Nephron progenitor cell (in vitro differentiated cells): ENCODE results near the gene CCT3.

Experiments
- DNase-seq: peaks from one replicate; pipeline ENCODE4 v3.0.0; 2021
- H3K27ac Mint-ChIP-seq: 2 replicates; pipeline ENCODE4 v1.8.0; 2021; ENCODE audit warnings: mild to moderate bottlenecking, moderate library complexity, mixed read lengths
- H3K27me3 Mint-ChIP-seq: 2 replicates; pipeline ENCODE4 v1.8.0; 2021; ENCODE audit warnings: mild to moderate bottlenecking, low read depth, mixed read lengths; ENCODE audit not compliant: poor library complexity
- H3K36me3 Mint-ChIP-seq: 2 replicates; pipeline ENCODE4 v1.8.0; 2021; ENCODE audit warnings: low read depth, mixed read lengths
- H3K4me1 Mint-ChIP-seq: 2 replicates; pipeline ENCODE4 v1.8.0; 2021; ENCODE audit warnings: mixed read lengths
- H3K4me3 Mint-ChIP-seq: 2 replicates; pipeline ENCODE4 v1.8.0; 2021; ENCODE audit warnings: mild to moderate bottlenecking, moderate library complexity, mixed read lengths
- H3K9me3 Mint-ChIP-seq: 2 replicates; pipeline ENCODE4 v1.8.0; 2021; ENCODE audit warnings: mild to moderate bottlenecking, moderate library complexity, mixed read lengths
- TF ChIP-seq, protein P1 (sequence below): fragments of 200-600 bp; sonication (generic); IDR thresholded peaks from 2 replicates; pipeline ENCODE4 v1.5.0; 2021; ENCODE audit warnings: antibody characterized with exemption

CCT3 gene

DNA sequence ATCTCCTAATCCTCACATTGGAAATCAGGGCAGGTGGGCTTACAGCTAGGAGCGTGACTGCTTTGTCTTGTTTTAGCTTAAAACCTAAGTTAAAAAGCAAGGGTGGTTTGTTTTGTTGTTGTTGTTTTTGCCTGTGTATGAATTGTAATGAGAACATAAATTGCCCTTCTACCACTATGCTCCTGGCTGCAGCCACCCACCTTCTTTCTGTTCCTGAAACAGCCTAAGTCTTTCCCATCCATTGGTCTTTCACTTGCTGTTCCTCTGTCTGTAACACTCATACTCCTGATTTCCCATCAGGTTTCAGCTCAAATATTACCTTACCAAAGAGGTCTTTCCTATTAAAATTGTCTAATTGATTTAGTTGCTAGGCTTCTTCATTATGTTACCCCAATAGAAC is 54.6 kb downstream of the CCT3 start:
- H3K4me3 Mint-ChIP-seq = peak overlapping the region; percentile 95
- TF ChIP-seq, protein P1, sequence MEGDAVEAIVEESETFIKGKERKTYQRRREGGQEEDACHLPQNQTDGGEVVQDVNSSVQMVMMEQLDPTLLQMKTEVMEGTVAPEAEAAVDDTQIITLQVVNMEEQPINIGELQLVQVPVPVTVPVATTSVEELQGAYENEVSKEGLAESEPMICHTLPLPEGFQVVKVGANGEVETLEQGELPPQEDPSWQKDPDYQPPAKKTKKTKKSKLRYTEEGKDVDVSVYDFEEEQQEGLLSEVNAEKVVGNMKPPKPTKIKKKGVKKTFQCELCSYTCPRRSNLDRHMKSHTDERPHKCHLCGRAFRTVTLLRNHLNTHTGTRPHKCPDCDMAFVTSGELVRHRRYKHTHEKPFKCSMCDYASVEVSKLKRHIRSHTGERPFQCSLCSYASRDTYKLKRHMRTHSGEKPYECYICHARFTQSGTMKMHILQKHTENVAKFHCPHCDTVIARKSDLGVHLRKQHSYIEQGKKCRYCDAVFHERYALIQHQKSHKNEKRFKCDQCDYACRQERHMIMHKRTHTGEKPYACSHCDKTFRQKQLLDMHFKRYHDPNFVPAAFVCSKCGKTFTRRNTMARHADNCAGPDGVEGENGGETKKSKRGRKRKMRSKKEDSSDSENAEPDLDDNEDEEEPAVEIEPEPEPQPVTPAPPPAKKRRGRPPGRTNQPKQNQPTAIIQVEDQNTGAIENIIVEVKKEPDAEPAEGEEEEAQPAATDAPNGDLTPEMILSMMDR = no peak
- no peak for DNase-seq
- peak overlapping the region; percentile 46 for H3K27ac Mint-ChIP-seq
- H3K36me3 Mint-ChIP-seq = peaks cover 5% of the 10 kb centered on the region
- peaks cover 39% of the 10 kb centered on the region for H3K4me1 Mint-ChIP-seq
- H3K27me3 Mint-ChIP-seq = no peaks in the 10 kb centered on the region
- no peaks in the 10 kb centered on the region for H3K9me3 Mint-ChIP-seq

DNA sequence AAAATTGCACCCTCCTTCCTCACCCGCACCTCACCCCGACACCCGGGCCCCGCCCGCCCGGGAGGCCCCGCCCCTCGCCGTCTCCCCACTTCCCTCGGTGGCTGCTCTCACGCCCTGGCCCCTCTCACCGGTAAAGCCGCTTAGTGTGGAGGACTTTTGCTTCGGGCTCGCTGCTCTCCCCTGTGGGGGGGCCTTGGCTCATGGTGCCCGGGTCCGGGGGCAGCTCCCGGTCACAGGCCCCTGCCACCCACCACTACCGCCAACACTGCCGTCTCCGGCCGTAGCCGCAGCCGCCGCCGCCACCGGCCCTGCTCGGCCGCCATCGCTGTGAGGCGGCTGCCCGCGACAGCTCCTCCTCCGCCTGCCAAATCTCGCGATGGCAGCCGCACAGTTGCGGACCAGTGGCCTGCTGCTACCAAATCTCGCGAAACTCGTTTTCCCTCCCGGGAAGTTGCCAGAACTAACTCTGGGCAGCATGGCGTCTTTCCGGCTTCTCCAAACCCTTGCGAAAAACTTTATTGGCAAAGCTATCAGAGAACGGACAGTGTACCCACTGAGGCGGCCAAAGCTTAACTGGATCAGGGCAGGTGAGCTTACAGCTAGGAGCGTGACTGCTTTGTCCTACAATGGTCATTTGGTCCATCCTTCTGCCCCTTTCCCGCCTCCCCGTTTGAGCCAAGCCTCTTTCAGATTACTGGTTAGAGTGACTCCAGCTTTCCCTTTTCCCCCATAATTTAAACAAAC is 55.4 kb downstream of the CCT3 start, which contains the start of gene SMG5:
Gene SMG5, minus strand, starts transcription at position 347 of the 744 bp plus-strand sequence. Its CDS starts 145 bp downstream, at position 202.
- peak within 1 kb of the TSS; percentile 95 for H3K4me3 Mint-ChIP-seq
- H3K27me3 Mint-ChIP-seq = no peaks in the 10 kb centered on the region
- H3K27ac Mint-ChIP-seq = peak within 1 kb of the TSS; percentile 46

DNA sequence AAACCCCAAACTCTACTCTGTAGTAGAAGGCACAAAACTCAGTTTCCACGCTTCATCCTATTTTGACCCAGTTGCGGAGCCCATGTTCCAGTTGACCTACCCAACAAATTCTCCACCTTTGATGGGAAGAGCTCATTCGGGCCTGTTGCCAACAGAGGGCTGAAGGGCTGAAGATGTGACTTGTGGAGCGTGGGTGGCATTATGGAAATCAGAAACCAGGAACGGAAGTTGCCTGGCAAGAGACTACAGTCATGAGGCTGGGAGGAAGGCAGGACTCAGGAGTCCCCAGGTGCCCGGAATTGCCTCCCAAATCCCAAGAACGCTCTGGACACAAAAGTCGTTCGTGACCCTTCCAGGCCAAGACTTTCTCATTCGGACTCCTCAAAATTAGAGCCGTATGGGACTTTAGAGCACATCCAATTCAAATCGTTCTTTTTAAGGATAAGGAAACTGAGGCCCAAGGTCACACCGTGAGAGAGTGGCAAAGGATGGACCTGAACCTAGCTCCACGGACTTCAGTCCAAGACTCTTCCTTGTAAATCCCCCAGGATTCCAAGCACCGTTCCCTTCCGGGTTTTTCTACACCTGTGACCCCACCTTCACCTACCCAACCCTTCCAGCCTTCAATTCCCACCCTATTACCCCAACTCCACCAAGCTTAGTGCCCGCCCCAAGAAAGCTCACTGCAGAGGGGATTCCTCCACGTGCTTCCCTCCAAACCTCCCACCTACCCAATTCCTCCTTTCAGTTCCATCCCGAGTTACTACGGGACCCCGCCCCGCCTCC is 56.2 kb downstream of the CCT3 start:
- Mint-ChIP-seq H3K27ac (peak overlapping the region; percentile 31), H3K9me3 (no peaks in the 10 kb centered on the region), H3K4me1 (peaks cover 39% of the 10 kb centered on the region), H3K4me3 (peak overlapping the region; percentile 95), H3K27me3 (no peaks in the 10 kb centered on the region), H3K36me3 (peaks cover 20% of the 10 kb centered on the region)
- DNase-seq = no peak
- TF ChIP-seq, protein P1 = no peak

More for the DNA sequence above, 55.4 kb downstream of the CCT3 start, which contains the start of gene SMG5:
- Mint-ChIP-seq H3K36me3 (peaks cover 12% of the 10 kb centered on the region), H3K9me3 (no peaks in the 10 kb centered on the region), H3K4me1 (peaks cover 39% of the 10 kb centered on the region)
- TF ChIP-seq, protein P1 = no peak
- peak; percentile 93 for DNase-seq

DNA sequence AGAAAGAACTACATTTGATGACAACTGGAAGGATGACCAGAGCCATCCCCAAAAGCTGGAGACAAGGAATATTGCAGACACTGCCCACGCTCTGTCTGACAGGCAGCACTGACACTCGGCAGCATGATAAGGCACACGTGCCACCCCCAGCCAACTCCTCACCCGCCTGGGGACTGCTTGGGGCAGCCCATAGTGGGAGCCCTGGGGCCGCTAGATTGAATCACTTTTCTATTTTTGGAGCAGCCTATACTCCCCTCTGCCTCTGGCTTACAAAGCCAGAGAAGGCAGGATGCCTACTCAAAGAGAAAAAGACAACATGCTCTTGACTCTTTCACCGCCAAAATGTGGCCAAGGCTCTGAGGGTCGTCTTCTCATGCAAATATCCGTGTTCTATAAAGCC is 56.8 kb downstream of the CCT3 start:
- no peak for DNase-seq
- Mint-ChIP-seq H3K4me1 (peaks cover 39% of the 10 kb centered on the region), H3K4me3 (peak overlapping the region; percentile 95), H3K36me3 (peaks cover 26% of the 10 kb centered on the region), H3K27me3 (no peaks in the 10 kb centered on the region), H3K27ac (peak overlapping the region; percentile 19), H3K9me3 (no peaks in the 10 kb centered on the region)
- TF ChIP-seq, protein P1 = no peak

DNA sequence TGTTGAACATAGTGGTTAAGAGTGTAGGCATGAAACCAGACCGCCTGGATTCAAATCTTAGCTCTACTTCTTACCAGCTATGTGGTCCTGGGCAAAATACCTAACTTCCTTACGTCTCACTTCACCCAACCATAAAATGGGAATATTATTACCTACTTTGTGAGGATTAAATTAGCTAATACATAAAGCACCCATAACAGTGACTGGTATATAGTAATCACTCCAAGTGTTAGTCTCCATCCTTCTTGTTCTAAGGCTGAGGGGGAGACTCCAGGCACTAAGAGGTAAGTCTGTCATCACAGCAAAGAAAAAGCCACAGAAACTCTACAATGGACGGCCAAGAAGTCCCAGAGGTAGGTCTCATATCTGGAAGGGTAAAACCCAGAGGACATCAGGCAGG is 58.3 kb downstream of the CCT3 start:
- Mint-ChIP-seq H3K27ac (no peak overlapping the region), H3K9me3 (no peaks in the 10 kb centered on the region), H3K27me3 (no peaks in the 10 kb centered on the region), H3K4me1 (peaks cover 39% of the 10 kb centered on the region), H3K36me3 (peaks cover 37% of the 10 kb centered on the region), H3K4me3 (peak overlapping the region; percentile 35)
- TF ChIP-seq, protein P1 = no peak
- no peak for DNase-seq
